Measurements from ENCODE around the gene POLR3E. TPM values are rescaled to one million over a fixed set of nuclear protein-coding genes. Genes with fewer than 3 reads are reported as not detected.
A peak's percentile ranks its signal among the peaks of the same experiment; 100 is the strongest.

POLR3E gene
- total RNA-seq, 4 donors from 2014 or later, result 48.1 to 102 (median 67.0) TPM

- 93 to 96% methylated on average over 5 of the region's 5 CpGs for WGBS, 2 donors
- no peaks in the 10 kb centered on the region for H3K9me3 ChIP-seq
- H3K27me3 ChIP-seq, result no peaks in the 10 kb centered on the region
- no peak for TF ChIP-seq CTCF (IDR thresholded peaks at IDR 0.05)
- no peak for TF ChIP-seq EP300 (IDR thresholded peaks at IDR 0.05)
- TF ChIP-seq POLR2A (IDR thresholded peaks at IDR 0.05), result no peak
- peaks cover 0 to 18% (median 2%) of the 10 kb centered on the region in 4 donors for H3K4me1 ChIP-seq
- H3K4me3 ChIP-seq, result no peak overlapping the region
- no peak overlapping the region for H3K27ac ChIP-seq
- H3K36me3 ChIP-seq, result peaks cover 0 to 35% (median under 1%) of the 10 kb centered on the region in 3 donors
- no peak for DNase-seq (ENCODE audit: low spot score in 2 of 2)
Measured at GRCh38 chr16:22352723-22353122, 55.5 kb downstream of the POLR3E start.

GRCh38 chr16:22353191-22353919, 56.1 kb downstream of the POLR3E start:
- Histone ChIP-seq H3K27me3 (no peaks in the 10 kb centered on the region), H3K4me1 (peaks cover 0 to 19% (median 2%) of the 10 kb centered on the region in 4 donors), H3K9me3 (no peaks in the 10 kb centered on the region), H3K4me3 (no peak overlapping the region), H3K36me3 (peaks cover 0 to 29% (median 0%) of the 10 kb centered on the region in 3 donors), H3K27ac (peak overlapping the region in 1 of 4 donors; percentile 5)
- WGBS, 2 donors, result 36 to 40% methylated on average over 3 of the region's 3 CpGs
- no peak for TF ChIP-seq EP300 (IDR thresholded peaks at IDR 0.05)
- no peak for TF ChIP-seq POLR2A (IDR thresholded peaks at IDR 0.05)
- TF ChIP-seq CTCF (IDR thresholded peaks at IDR 0.05), result no peak
- DNase-seq (ENCODE audit: low spot score in 2 of 2), result no peak

- no peak overlapping the region for H3K4me3 ChIP-seq
- TF ChIP-seq POLR2A (IDR thresholded peaks at IDR 0.05), result no peak
- TF ChIP-seq EP300 (IDR thresholded peaks at IDR 0.05), result no peak
- TF ChIP-seq CTCF (IDR thresholded peaks at IDR 0.05), result no peak
- H3K36me3 ChIP-seq, result peaks cover 0 to 22% (median 0%) of the 10 kb centered on the region in 3 donors
- H3K27ac ChIP-seq, result peak overlapping the region in 1 of 4 donors; percentile 5
- 58 to 66% methylated on average over 5 of the region's 5 CpGs for WGBS, 2 donors
- peaks cover 0 to 19% (median 2%) of the 10 kb centered on the region in 4 donors for H3K4me1 ChIP-seq
- no peaks in the 10 kb centered on the region for H3K9me3 ChIP-seq
- DNase-seq (ENCODE audit: low spot score in 2 of 2), result no peak
- H3K27me3 ChIP-seq, result no peaks in the 10 kb centered on the region
Measured at GRCh38 chr16:22353933-22354541, 56.8 kb downstream of the POLR3E start.

- no peak overlapping the region for H3K4me3 ChIP-seq
- peaks cover 0 to 19% (median 2%) of the 10 kb centered on the region in 4 donors for H3K4me1 ChIP-seq
- H3K36me3 ChIP-seq, result peaks cover 0 to 9% (median 0%) of the 10 kb centered on the region in 3 donors
- H3K9me3 ChIP-seq, result no peaks in the 10 kb centered on the region
- no peaks in the 10 kb centered on the region for H3K27me3 ChIP-seq
- DNase-seq (ENCODE audit: low spot score in 2 of 2), result no peak
- no peak for TF ChIP-seq CTCF (IDR thresholded peaks at IDR 0.05)
- H3K27ac ChIP-seq, result no peak overlapping the region
Measured at GRCh38 chr16:22355487-22355908, 58.3 kb downstream of the POLR3E start.

- Histone ChIP-seq H3K27me3 (no peaks in the 10 kb centered on the region), H3K4me3 (no peak overlapping the region), H3K27ac (peak overlapping the region in 2 of 4 donors; percentile 62 to 63), H3K36me3 (no peaks in the 10 kb centered on the region), H3K4me1 (peaks cover 0 to 19% (median 2%) of the 10 kb centered on the region in 4 donors), H3K9me3 (no peaks in the 10 kb centered on the region)
- no peak for TF ChIP-seq CTCF (IDR thresholded peaks at IDR 0.05)
- TF ChIP-seq EP300 (IDR thresholded peaks at IDR 0.05), result no peak
- TF ChIP-seq POLR2A (IDR thresholded peaks at IDR 0.05), result no peak
- 53 to 64% methylated on average over 7 of the region's 7 CpGs for WGBS, 2 donors
- no peak for DNase-seq (ENCODE audit: low spot score in 2 of 2)
Measured at GRCh38 chr16:22356930-22357634, 59.9 kb downstream of the POLR3E start.

Measured in tibial nerve (tissue), 4 donors.